K562 treated with DMSO at 1 percent for 12 hours (cell line): ENCODE measurements around the gene OBSCN. TPM values are rescaled to one million over a fixed set of nuclear protein-coding genes. Genes with fewer than 3 reads are reported as not detected.

Experiments used
- total RNA-seq: library from RNA; unstranded; fragments of 300-600 nt; gene quantifications from 2 replicates; pipeline ENCODE4 v1.2.3, GENCODE V29; 2022; ENCODE audit not compliant: insufficient read depth

The OBSCN gene
- total RNA-seq = 6.8 and 11.9 TPM in 2 replicates

GRCh38 chr1:228207851-228208821, at the start of gene OBSCN:
TSS of gene OBSCN (plus strand) at chr1:228208044. CDS start at chr1:228211784, 3,740 bp downstream.

GRCh38 chr1:228165372-228166169, 42.3 kb upstream of the OBSCN start, which contains the start of gene IBA57:
TSS of gene IBA57 (plus strand) at chr1:228165804. CDS start at chr1:228165817, 13 bp downstream.

GRCh38 chr1:228416217-228416933, 208.5 kb downstream of the OBSCN start, which contains the start of gene TRIM17:
TSS of gene TRIM17 (minus strand) at chr1:228416861. CDS start at chr1:228415072, 1,789 bp downstream.

Other genes starting within 250 kb of the OBSCN start
- not detected in 2 replicates for gene WNT3A, start 201.0 kb upstream of the OBSCN start, total RNA-seq
- gene ARF1, start 125.3 kb upstream of the OBSCN start, total RNA-seq = 456 and 567 TPM in 2 replicates
- gene C1orf35, start 104.7 kb upstream of the OBSCN start, total RNA-seq = 41.2 and 55.0 TPM in 2 replicates
- 122 and 168 TPM in 2 replicates for gene MRPL55, start 98.7 kb upstream of the OBSCN start, total RNA-seq
- gene GUK1, start 67.8 kb upstream of the OBSCN start, total RNA-seq = 371 and 501 TPM in 2 replicates
- 0.65 and 0.74 TPM in 2 replicates for gene GJC2, start 58.1 kb upstream of the OBSCN start, total RNA-seq
- gene IBA57, start 42.2 kb upstream of the OBSCN start, total RNA-seq = 3.9 and 6.8 TPM in 2 replicates
- 48.8 and 61.0 TPM in 2 replicates for gene TRIM11, start 198.8 kb downstream of the OBSCN start, total RNA-seq
- gene TRIM17, start 208.8 kb downstream of the OBSCN start, total RNA-seq = 0.47 TPM in 1 of 2 replicates, not detected in the other